ENCODE results near the gene VTCN1. TPM values are rescaled to one million over a fixed set of nuclear protein-coding genes. Genes with fewer than 3 reads are reported as not detected.

The VTCN1 gene
- total RNA-seq, 1 donor, result not detected

DNA sequence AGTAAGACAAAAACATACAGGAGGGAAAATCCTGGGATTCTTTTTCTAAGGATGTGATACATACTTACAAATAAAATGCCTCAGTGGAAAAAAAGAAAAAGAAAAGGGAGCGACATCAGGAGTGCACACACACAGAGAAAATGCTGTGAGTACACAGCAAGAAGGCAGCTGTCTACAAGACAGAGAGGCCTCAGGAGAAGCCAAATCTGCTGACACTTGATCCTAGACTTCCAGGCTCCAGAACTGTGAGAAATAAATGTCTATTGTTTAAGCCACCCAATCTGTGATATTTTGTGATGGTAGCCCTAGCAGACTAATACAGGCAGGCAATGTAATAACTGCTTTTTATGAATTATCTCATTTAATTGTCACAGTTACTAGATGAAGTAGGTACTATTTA, 72.2 kb downstream of the VTCN1 start:
- Histone ChIP-seq H3K79me2 (ENCODE audit: insufficient read depth, low read length) (no peaks in the 10 kb centered on the region), H3K36me3 (ENCODE audit: insufficient read depth, low read length) (no peaks in the 10 kb centered on the region), H3K27me3 (ENCODE audit: insufficient read depth, low read length) (no peaks in the 10 kb centered on the region), H3K4me1 (ENCODE audit: insufficient read depth, low read length) (peaks cover 10% of the 10 kb centered on the region), H2AFZ (ENCODE audit: low read length) (no peak overlapping the region), H3K4me2 (ENCODE audit: insufficient read depth, low read length) (no peak overlapping the region), H4K20me1 (ENCODE audit: insufficient read depth, low read length) (no peaks in the 10 kb centered on the region), H3K27ac (ENCODE audit: low read depth, low read length) (no peak overlapping the region), H3K4me3 (ENCODE audit: insufficient read depth, low read length) (no peak overlapping the region), H3K9me3 (ENCODE audit: low read depth, low read length) (no peaks in the 10 kb centered on the region)
- TF ChIP-seq, protein P1, sequence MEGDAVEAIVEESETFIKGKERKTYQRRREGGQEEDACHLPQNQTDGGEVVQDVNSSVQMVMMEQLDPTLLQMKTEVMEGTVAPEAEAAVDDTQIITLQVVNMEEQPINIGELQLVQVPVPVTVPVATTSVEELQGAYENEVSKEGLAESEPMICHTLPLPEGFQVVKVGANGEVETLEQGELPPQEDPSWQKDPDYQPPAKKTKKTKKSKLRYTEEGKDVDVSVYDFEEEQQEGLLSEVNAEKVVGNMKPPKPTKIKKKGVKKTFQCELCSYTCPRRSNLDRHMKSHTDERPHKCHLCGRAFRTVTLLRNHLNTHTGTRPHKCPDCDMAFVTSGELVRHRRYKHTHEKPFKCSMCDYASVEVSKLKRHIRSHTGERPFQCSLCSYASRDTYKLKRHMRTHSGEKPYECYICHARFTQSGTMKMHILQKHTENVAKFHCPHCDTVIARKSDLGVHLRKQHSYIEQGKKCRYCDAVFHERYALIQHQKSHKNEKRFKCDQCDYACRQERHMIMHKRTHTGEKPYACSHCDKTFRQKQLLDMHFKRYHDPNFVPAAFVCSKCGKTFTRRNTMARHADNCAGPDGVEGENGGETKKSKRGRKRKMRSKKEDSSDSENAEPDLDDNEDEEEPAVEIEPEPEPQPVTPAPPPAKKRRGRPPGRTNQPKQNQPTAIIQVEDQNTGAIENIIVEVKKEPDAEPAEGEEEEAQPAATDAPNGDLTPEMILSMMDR (IDR thresholded peaks at IDR 0.05; ENCODE audit: extremely low read depth, low read depth, low read length), result no peak
- no peak for DNase-seq (ENCODE audit: insufficient read length, low spot score, missing footprints)

DNA sequence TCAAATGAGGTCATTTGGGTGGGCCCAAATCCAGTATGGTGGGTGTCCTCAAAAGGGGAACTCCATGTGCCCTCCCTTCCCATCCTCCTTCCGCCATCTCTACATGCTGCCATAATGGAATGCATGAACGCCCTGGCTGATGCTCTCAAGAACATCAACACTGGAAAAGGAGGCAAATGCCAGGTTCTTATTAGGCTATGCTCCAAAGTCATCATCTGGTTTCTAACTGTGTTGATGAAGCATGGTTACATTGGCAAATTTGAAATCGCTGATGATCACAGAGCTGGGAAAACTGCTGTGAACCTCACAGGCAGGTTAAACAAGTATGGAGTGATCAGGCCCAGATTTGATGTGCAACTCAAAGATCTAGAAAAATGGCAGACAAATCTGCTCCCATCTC, 72.6 kb downstream of the VTCN1 start:
- TF ChIP-seq, protein P1 (IDR thresholded peaks at IDR 0.05; ENCODE audit: extremely low read depth, low read depth, low read length), result no peak
- Histone ChIP-seq H3K9me3 (ENCODE audit: low read depth, low read length) (no peaks in the 10 kb centered on the region), H3K36me3 (ENCODE audit: insufficient read depth, low read length) (no peaks in the 10 kb centered on the region), H3K79me2 (ENCODE audit: insufficient read depth, low read length) (no peaks in the 10 kb centered on the region), H3K4me1 (ENCODE audit: insufficient read depth, low read length) (peaks cover 9% of the 10 kb centered on the region), H3K4me3 (ENCODE audit: insufficient read depth, low read length) (no peak overlapping the region), H4K20me1 (ENCODE audit: insufficient read depth, low read length) (no peaks in the 10 kb centered on the region), H3K27me3 (ENCODE audit: insufficient read depth, low read length) (no peaks in the 10 kb centered on the region), H2AFZ (ENCODE audit: low read length) (no peak overlapping the region), H3K4me2 (ENCODE audit: insufficient read depth, low read length) (no peak overlapping the region), H3K27ac (ENCODE audit: low read depth, low read length) (no peak overlapping the region)
- no peak for DNase-seq (ENCODE audit: insufficient read length, low spot score, missing footprints)

DNA sequence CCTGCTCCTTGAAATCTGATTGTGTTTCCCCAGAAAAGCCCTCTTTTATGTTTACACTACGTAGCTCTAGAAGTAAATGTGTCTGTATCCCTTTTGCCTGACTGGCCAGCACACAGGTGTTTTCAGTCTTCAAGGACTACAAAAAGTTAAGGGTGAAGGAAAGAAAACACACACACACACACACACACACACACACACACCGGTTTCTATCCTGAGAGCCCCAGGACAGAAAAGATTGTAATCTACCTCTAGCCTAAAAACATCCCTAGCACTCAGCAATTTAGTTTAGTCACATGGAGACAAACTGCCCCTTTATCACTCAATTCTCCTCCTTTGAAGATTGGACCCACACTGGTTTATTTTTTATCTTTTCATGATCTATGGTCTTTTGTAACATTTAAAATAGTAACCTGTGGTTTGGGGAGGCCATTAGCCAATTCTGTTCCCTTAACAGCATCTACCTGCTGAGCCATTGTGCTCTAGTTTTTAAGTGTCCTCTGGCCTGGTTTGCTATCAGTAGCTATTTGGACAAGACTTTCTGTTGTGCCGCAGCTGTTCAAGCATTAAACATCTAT, 73.4 kb downstream of the VTCN1 start:
- Histone ChIP-seq H3K4me1 (ENCODE audit: insufficient read depth, low read length) (peaks cover 4% of the 10 kb centered on the region), H3K9me3 (ENCODE audit: low read depth, low read length) (no peaks in the 10 kb centered on the region), H2AFZ (ENCODE audit: low read length) (no peak overlapping the region), H3K79me2 (ENCODE audit: insufficient read depth, low read length) (no peaks in the 10 kb centered on the region), H4K20me1 (ENCODE audit: insufficient read depth, low read length) (no peaks in the 10 kb centered on the region), H3K4me2 (ENCODE audit: insufficient read depth, low read length) (no peak overlapping the region), H3K27me3 (ENCODE audit: insufficient read depth, low read length) (no peaks in the 10 kb centered on the region), H3K4me3 (ENCODE audit: insufficient read depth, low read length) (no peak overlapping the region), H3K36me3 (ENCODE audit: insufficient read depth, low read length) (no peaks in the 10 kb centered on the region), H3K27ac (ENCODE audit: low read depth, low read length) (no peak overlapping the region)
- TF ChIP-seq, protein P1 (IDR thresholded peaks at IDR 0.05; ENCODE audit: extremely low read depth, low read depth, low read length), result no peak
- no peak for DNase-seq (ENCODE audit: insufficient read length, low spot score, missing footprints)

DNA sequence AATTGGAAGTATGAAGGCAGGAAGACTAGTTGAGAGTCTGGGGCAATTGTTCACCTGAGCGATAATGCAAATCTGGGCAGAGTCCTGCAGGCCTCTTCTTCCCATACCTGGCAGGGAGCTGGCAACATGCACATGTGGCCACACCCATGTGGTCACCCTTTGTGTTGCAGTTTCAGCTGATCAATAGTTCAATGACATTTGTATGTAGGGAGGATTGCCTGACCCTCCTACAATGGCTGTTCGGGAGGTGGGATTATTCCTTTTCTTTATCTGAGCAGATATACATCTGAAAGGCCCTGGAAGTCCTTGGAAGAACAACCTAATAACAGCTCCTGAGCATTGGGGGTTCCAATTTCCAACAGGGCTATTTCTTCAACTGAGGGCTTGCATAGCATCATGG, 74.0 kb downstream of the VTCN1 start:
- no peaks in the 10 kb centered on the region for H3K4me1 ChIP-seq (ENCODE audit: insufficient read depth, low read length)
- no peak overlapping the region for H3K27ac ChIP-seq (ENCODE audit: low read depth, low read length)
- no peaks in the 10 kb centered on the region for H3K79me2 ChIP-seq (ENCODE audit: insufficient read depth, low read length)
- no peak overlapping the region for H2AFZ ChIP-seq (ENCODE audit: low read length)
- no peak for DNase-seq (ENCODE audit: insufficient read length, low spot score, missing footprints)
- H3K27me3 ChIP-seq (ENCODE audit: insufficient read depth, low read length), result no peaks in the 10 kb centered on the region
- no peak overlapping the region for H3K4me2 ChIP-seq (ENCODE audit: insufficient read depth, low read length)
- H4K20me1 ChIP-seq (ENCODE audit: insufficient read depth, low read length), result no peaks in the 10 kb centered on the region
- no peaks in the 10 kb centered on the region for H3K9me3 ChIP-seq (ENCODE audit: low read depth, low read length)
- TF ChIP-seq, protein P1 (IDR thresholded peaks at IDR 0.05; ENCODE audit: extremely low read depth, low read depth, low read length), result no peak
- H3K4me3 ChIP-seq (ENCODE audit: insufficient read depth, low read length), result no peak overlapping the region
- H3K36me3 ChIP-seq (ENCODE audit: insufficient read depth, low read length), result no peaks in the 10 kb centered on the region

All from osteoblast (primary cell).